GM23338 (cell line): ENCODE data around the gene STPG4. TPM values are rescaled to one million over a fixed set of nuclear protein-coding genes. Genes with fewer than 3 reads are reported as not detected.
"Not testable (repeated sequence)": the region's sequence is repeated elsewhere in the genome, so short reads cannot be mapped to it uniquely, and the experiment has no call there.

Experiments
- ATAC-seq: fragments of 200-7000 bp; cut with Tn5 transposase; 3 replicates; pipeline ENCODE4 v1.9.1; 2020
- DNase-seq: peaks from one replicate; pipeline ENCODE4 v3.0.0-alpha.2; 2015; ENCODE audit warnings: low spot score
- H2AFZ ChIP-seq: fragments of 200-600 bp; sonication (generic); 2 replicates; pipeline ENCODE4 v1.8.0; 2016; ENCODE audit warnings: antibody characterized with exemption, mild to moderate bottlenecking, moderate library complexity
- H3F3A ChIP-seq: fragments of 200-600 bp; sonication (generic); replicated peaks from 2 replicates; pipeline ENCODE4 v1.8.0; 2017; ENCODE audit warnings: antibody characterized with exemption, mixed run types, low read depth
- H3K27ac ChIP-seq: fragments of 200-600 bp; sonication (generic); 2 replicates; pipeline ENCODE4 v1.6.1; 2016; ENCODE audit warnings: low read depth
- H3K27me3 ChIP-seq: fragments of 200-600 bp; sonication (generic); 2 replicates; pipeline ENCODE4 v1.8.0; 2016; ENCODE audit warnings: mild to moderate bottlenecking, mixed run types, moderate library complexity; ENCODE audit not compliant: insufficient read depth
- H3K36me3 ChIP-seq: fragments of 200-600 bp; sonication (generic); 2 replicates; pipeline ENCODE4 v1.8.0; 2016; ENCODE audit warnings: mild to moderate bottlenecking; ENCODE audit not compliant: insufficient read depth
- H3K4me1 ChIP-seq: fragments of 200-600 bp; sonication (generic); 2 replicates; pipeline ENCODE4 v1.8.0; 2016; ENCODE audit warnings: mild to moderate bottlenecking, moderate library complexity; ENCODE audit not compliant: insufficient read depth
- H3K4me2 ChIP-seq: fragments of 200-600 bp; sonication (generic); 2 replicates; pipeline ENCODE4 v1.7.1; 2017; ENCODE audit warnings: mixed run types
- H3K4me3 ChIP-seq: fragments of 200-600 bp; sonication (generic); 2 replicates; pipeline ENCODE4 v1.6.1; 2016; ENCODE audit warnings: mixed run types
- H3K79me2 ChIP-seq: fragments of 200-600 bp; sonication (generic); replicated peaks from 2 replicates; pipeline ENCODE4 v1.8.0; 2017; ENCODE audit warnings: mild to moderate bottlenecking; ENCODE audit not compliant: insufficient read depth
- H3K9me2 ChIP-seq: fragments of 200-600 bp; sonication (generic); 2 replicates; pipeline ENCODE4 v1.8.0; 2017; ENCODE audit not compliant: insufficient read depth
- H4K20me1 ChIP-seq: fragments of 200-600 bp; sonication (generic); replicated peaks from 2 replicates; pipeline ENCODE4 v1.8.0; 2017; ENCODE audit warnings: mild to moderate bottlenecking; ENCODE audit not compliant: insufficient read depth
- H3K27ac Mint-ChIP-seq: 2 replicates; pipeline ENCODE4 v1.8.0; 2020; ENCODE audit warnings: inconsistent platforms, mild to moderate bottlenecking, moderate library complexity, mixed read lengths
- H3K27me3 Mint-ChIP-seq: 3 replicates; pipeline ENCODE4 v1.8.0; 2022; ENCODE audit warnings: low read depth, mild to moderate bottlenecking, moderate library complexity, mixed read lengths, inconsistent platforms; ENCODE audit not compliant: insufficient read depth, poor library complexity
- H3K36me3 Mint-ChIP-seq: 3 replicates; pipeline ENCODE4 v1.8.0; 2021; ENCODE audit warnings: low read depth, mild to moderate bottlenecking, inconsistent platforms, moderate library complexity, mixed read lengths
- H3K4me1 Mint-ChIP-seq: 3 replicates; pipeline ENCODE4 v1.8.0; 2020; ENCODE audit warnings: mild to moderate bottlenecking, inconsistent platforms, mixed read lengths
- H3K4me3 Mint-ChIP-seq: 3 replicates; pipeline ENCODE4 v1.8.0; 2021; ENCODE audit warnings: moderate library complexity, mild to moderate bottlenecking, inconsistent platforms, mixed read lengths
- H3K9me3 Mint-ChIP-seq: 3 replicates; pipeline ENCODE4 v1.8.0; 2020; ENCODE audit warnings: moderate library complexity, mild to moderate bottlenecking, inconsistent platforms, mixed read lengths
- CREB1 ChIP-seq: fragments of 250-450 bp; sonication (Bioruptor Pico); IDR thresholded peaks from 2 replicates; pipeline ENCODE4 v1.5.0; 2020; ENCODE audit warnings: low read depth, mild to moderate bottlenecking, moderate library complexity
- ETS1 ChIP-seq: IDR thresholded peaks from 2 replicates; pipeline ENCODE4 v1.6.1; 2016; ENCODE audit warnings: antibody characterized with exemption
- EZH2phosphoT487 ChIP-seq: fragments of 200-600 bp; sonication (generic); IDR thresholded peaks from one replicate; pipeline ENCODE4 v1.8.1; 2018; ENCODE audit warnings: antibody characterized with exemption; ENCODE audit not compliant: unreplicated experiment
- ZNF114 ChIP-seq: fragments of 250-450 bp; sonication (Bioruptor Pico); IDR thresholded peaks from 2 replicates; pipeline ENCODE4 v1.5.0; 2020; ENCODE audit warnings: mild to moderate bottlenecking, moderate library complexity
- ZNF462 ChIP-seq: fragments of 250-450 bp; sonication (Bioruptor Pico); IDR thresholded peaks from 2 replicates; pipeline ENCODE4 v1.5.0; 2020; ENCODE audit warnings: mild to moderate bottlenecking, moderate library complexity
- polyA plus RNA-seq: library from polyadenylated mRNA; unstranded; fragments of >200 nt; fragmentation: Nextera tagmentation; extraction: Ambion mirVana; gene quantifications from 2 replicates; pipeline ENCODE4 v1.2.1, GENCODE V29; 2016
- total RNA-seq: library from RNA; depleted of rRNA; stranded (reverse); fragments of >200 nt; shearing (Covaris generic); gene quantifications from 2 replicates; pipeline ENCODE4 v1.2.3, GENCODE V29; 2014

The STPG4 gene
- total and polyA plus RNA-seq, 2 experiments from 2014 or later: 0.28 TPM; not detected in 1

GRCh38 chr2:47109680-47110079 lies 45.4 kb downstream of the STPG4 start (continued):
- TF ChIP-seq ZNF462 (CRISPR knock-in tag): no peak
- TF ChIP-seq ZNF114: no peak
- no peak for TF ChIP-seq ETS1
- no peak for TF ChIP-seq EZH2phosphoT487
- no peak for TF ChIP-seq CREB1

DNA sequence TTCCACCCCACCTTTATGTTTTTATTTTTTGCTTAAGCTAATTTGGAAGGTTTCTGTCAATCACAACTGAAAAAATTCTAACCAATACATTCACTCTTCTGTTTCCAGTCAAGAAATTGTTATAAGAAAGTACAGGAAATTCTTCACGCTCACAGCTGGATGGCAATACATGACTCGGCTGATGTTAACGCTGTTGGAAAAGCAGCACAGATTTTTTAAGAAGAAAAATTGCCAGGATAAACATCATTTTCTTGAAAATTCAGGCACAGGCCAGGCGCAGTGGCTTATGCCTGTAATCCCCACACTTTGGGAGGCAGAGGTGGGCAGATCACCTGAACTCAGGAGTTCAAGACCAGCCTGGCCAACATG lies 46.1 kb downstream of the STPG4 start:
- H4K20me1 ChIP-seq: no peaks in the 10 kb centered on the region
- no peak overlapping the region for H3K27ac Mint-ChIP-seq

GRCh38 chr2:47108267-47109006 lies 46.7 kb downstream of the STPG4 start:
- not testable (repeated sequence) for ATAC-seq

More for the DNA sequence above, 46.1 kb downstream of the STPG4 start:
- Mint-ChIP-seq H3K27me3 (no peaks in the 10 kb centered on the region), H3K4me1 (no peaks in the 10 kb centered on the region; the same call in 2 of the 3 replicates), H3K36me3 (no peaks in the 10 kb centered on the region), H3K9me3 (no peaks in the 10 kb centered on the region), H3K4me3 (no peak overlapping the region)
- TF ChIP-seq EZH2phosphoT487 (no peak), CREB1 (no peak)
- Histone ChIP-seq H3K4me3 (no peak overlapping the region), H3K4me2 (no peak overlapping the region), H3F3A (no peaks in the 10 kb centered on the region), H3K79me2 (no peaks in the 10 kb centered on the region), H3K9me2 (no peaks in the 10 kb centered on the region; the same call in 1 of the 2 replicates), H3K27me3 (no peaks in the 10 kb centered on the region), H3K36me3 (no peaks in the 10 kb centered on the region), H2AFZ (peak overlapping the region; percentile 76), H3K4me1 (no peaks in the 10 kb centered on the region), H3K27ac (no peak overlapping the region)
- ATAC-seq: no peak
- DNase-seq: no peak

DNA sequence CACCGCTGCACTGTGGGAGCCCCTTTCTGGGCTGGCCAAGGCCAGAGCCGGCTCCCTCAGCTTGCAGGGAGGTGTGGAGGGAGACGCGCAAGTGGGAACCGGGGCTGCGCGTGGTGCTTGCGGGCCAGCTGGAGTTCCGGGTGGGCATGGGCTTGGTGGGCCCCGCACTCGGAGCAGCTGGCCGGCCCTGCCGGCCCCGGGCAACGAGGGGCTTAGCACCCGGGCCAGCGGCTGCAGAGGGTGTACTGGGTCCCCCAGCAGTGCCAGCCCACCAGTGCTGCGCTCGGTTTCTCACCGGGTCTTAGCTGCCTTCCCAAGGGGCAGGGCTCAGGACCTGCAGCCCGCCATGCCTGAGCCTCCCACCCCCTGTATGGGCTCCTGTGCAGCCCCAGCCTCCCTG lies 47.9 kb downstream of the STPG4 start:
- H3K4me3 Mint-ChIP-seq, H3K79me2 ChIP-seq, H4K20me1 ChIP-seq, H3K4me3 ChIP-seq, ATAC-seq, H3K9me2 ChIP-seq, H3K27me3 Mint-ChIP-seq, H3K27ac Mint-ChIP-seq, H3K4me1 ChIP-seq, H3K9me3 Mint-ChIP-seq, H3K36me3 Mint-ChIP-seq, H2AFZ ChIP-seq, H3K36me3 ChIP-seq, H3K27me3 ChIP-seq, H3K4me1 Mint-ChIP-seq, H3F3A ChIP-seq, H3K27ac ChIP-seq, H3K4me2 ChIP-seq, DNase-seq: not testable (repeated sequence)

More at GRCh38 chr2:47108267-47109006, 46.7 kb downstream of the STPG4 start:
- not testable (repeated sequence) for H3K27me3 Mint-ChIP-seq, H3F3A ChIP-seq, H3K4me3 ChIP-seq, H3K9me2 ChIP-seq, H3K4me1 ChIP-seq, H3K79me2 ChIP-seq, H3K4me1 Mint-ChIP-seq, H3K27ac Mint-ChIP-seq, H3K9me3 Mint-ChIP-seq, DNase-seq, H3K36me3 ChIP-seq, H3K27me3 ChIP-seq, H3K4me2 ChIP-seq, H3K27ac ChIP-seq, H4K20me1 ChIP-seq, H3K36me3 Mint-ChIP-seq, H3K4me3 Mint-ChIP-seq
- peak overlapping the region; percentile 76 for H2AFZ ChIP-seq
